ENCODE measurements around the gene PSAPL1.
A peak's percentile ranks its signal among the peaks of the same experiment; 100 is the strongest.

The PSAPL1 gene

GRCh38 chr4:7393601-7394575, 40.8 kb downstream of the PSAPL1 start:
- DNase-seq, result peak; percentile 9

- peak; percentile 77 for DNase-seq
Measured at GRCh38 chr4:7392438-7393421, 42.0 kb downstream of the PSAPL1 start.

- DNase-seq, result peak; percentile 12
Measured at GRCh38 chr4:7391637-7392437, 42.9 kb downstream of the PSAPL1 start.

GRCh38 chr4:7390906-7391636, 43.7 kb downstream of the PSAPL1 start:
- DNase-seq, result peak; percentile 17

DNA sequence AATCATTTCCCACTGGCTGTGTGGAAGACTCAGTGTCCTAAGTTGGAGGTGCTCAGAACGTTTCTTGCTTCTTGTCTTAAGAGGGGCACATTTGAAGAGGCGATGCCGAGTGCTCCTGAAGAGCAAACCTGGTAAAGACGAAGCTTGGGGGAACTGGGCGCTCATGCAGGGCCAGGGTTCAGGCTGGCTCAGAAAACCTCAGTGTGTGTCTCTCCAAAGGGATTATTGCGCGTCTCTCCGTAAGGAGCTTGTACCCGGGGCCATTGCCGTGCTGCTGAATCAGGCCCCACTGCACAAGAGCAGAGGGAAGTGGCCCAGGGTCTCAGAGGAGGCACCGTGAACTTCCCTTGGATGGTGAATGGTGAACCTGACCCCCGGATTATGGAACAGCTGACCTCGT, 44.4 kb downstream of the PSAPL1 start:
- DNase-seq, result peak; percentile 7

DNA sequence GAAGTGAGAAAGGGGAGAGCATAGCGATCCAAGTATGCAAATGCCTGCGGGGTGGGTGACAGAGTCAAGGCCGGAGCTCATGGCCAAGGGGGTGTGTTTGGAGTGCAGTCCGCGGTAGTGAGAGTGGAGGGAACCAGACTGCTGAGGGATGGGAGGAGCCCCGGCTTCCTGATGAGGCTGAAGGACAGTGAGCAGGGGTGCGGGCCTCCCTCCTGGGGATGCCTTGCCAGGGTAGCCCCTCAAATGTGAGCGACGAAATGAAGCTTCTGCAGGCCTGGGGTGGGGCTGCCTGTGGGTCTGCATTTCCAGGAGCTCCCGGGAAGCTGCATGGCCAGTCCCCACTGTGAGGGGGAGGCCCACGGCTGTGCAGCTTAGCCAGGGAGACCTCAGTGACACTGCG, 45.0 kb downstream of the PSAPL1 start:
- peak; percentile 39 for DNase-seq

DNA sequence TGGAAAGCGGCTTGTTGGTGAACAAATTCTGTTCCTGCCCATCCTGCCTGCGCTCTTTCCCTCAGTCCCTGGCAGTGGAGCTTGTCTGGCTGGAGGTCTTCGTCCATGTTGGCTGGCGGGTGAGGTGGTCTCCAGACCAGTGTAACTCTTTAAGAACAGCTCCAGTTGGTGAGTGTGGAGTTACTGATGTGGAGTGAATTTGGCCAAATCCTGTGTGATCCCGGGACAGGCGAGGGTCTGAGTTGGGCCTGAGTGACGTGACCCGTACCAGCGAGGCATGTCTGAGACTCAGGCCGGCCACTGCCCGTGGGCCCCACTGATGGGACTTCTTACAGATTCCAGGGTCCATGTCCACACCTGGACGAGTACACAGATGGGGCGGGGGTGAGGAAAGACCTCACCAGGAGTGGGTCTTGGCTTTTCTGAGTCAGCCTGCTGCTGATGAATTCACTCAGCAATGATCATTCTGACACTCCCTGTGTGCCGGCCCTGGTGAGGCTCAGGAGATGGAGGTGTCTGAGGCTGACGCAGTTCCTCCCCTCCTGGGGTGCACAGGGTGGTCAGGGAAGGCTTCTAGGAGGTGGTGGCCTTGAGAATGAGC, 45.5 kb downstream of the PSAPL1 start:
- DNase-seq, result no peak

DNA sequence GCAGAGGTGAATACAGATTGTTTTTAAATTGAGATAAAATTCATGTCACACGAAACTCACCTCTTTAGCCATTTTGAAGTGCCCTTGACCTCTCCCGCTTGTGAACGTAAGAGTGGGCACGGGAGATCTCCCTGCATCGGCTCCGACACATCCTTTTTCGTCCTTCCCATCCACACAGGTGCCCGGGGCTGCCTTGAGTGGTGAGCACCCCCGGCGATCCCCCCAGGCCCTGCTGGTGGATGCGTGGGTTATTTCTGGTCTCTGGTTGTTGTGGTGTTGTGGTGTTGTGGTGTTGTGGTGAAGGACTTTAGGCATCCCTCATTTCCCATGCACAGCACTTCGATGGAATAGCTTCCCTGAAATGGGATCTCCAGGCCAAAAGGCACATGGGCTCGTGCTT, 46.1 kb downstream of the PSAPL1 start:
- peak; percentile 11 for DNase-seq

- DNase-seq, result peak; percentile 12
Measured at GRCh38 chr4:7387925-7388324, 46.8 kb downstream of the PSAPL1 start.

DNA sequence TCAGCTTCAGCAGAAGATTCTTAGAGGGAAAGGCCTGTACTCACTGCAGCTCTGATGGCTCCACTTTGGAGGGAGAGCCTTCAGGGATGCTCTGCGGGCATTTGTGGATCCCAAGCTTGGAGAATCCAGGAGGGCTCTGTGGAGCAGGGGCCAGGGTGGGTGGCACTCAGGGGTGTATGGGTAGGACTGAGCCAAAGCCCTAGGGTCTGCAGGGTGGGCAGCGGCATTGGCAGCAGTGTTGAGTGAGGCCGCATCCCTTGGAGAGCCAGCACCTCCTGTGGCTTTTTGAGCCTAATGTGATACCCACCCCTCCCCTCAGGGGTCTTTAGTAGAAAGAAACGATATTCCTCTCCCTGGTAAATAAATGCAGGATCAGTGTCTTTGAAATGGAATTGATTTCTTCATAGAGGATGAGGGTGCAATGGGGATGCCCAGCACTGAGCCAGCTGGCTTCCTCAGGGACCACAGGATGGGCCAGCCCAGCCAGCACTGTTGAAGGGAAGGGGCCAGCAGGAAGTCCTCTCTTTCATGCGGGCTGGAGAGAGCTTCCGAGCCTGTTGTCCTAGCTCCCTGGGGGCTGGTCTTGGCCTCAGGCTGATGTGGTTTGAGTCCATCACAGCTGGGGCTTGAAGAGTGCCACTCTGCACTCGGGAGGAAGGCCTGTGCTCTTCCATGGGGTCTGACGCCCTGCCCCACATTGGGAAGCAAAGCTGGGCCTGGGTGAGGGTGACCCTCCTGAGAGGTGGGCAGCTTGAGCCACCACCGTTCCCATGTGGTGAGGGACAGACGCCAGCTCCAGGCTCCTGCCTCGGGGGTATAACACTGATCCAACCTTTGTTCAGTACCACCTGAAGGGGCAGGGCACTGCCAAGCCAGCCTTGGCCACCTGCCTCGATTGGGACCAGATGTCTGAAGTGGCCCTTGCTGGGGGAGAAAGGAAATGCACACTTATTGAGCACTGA, 49.5 kb downstream of the PSAPL1 start:
- DNase-seq, result peak; percentile 16

DNA sequence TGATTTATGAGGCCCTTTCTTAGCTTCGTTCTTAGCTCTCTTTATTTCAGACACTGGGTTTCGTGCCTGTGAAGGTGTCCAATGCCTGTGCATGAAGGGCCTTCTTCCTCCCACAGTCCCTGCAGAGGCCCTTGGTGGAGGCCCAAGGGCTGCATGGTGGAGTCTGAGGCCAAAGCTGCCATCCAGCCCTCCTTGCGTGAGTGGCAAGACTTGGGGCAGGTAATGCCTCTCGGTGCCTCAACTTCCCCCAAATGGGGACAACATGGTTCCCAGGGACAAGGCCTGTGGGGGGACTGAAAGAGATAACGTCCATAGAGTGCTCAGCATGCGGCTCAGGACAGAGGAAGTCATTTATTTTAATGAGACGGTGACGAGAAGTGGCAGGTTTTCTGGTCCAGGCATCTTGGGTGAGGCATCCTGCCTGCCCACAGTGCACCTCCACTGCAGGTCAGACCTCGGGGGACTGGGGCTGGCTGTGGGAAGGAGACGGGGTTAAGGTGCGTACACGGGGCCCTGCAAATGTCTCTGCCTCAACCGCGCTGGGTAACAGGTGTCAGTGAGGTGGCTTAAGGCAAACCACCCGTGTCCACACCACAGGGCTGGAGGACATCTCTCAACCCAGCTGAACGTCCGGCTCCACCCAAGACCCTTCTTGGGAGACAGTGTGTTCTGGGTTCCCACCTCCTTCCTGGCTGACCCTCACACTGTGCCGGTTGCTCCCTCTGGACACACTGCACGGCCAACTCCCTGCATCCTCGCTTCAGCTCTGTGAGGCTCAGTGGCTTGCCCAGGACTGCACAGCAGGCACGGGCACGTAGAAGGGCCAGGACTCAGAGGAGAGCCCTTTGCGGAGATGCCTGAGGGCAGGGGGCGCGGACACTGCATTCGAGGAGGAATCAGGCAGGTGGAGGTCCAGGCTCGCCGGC, 50.5 kb downstream of the PSAPL1 start:
- peak; percentile 11 for DNase-seq

DNA sequence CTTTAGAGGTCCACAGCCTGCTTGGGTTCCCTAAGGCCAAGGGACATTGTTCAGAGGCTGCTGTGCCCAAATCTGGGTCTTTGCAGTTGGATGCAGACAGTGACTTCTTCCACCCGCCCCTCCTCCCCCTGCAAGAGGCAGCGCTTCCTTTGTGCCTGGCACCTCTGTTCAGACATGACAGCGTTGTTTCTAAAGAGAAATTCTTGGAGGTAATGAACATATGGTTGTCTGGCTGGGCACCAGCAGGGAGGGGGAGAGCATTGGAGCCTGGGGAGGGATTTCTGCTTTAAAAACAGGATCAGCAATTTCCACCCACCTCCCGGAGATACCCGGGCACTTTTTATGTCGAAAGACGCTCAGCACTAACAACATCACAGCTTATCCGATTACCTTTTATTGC, 51.5 kb downstream of the PSAPL1 start:
- DNase-seq, result peak; percentile 18

DNA sequence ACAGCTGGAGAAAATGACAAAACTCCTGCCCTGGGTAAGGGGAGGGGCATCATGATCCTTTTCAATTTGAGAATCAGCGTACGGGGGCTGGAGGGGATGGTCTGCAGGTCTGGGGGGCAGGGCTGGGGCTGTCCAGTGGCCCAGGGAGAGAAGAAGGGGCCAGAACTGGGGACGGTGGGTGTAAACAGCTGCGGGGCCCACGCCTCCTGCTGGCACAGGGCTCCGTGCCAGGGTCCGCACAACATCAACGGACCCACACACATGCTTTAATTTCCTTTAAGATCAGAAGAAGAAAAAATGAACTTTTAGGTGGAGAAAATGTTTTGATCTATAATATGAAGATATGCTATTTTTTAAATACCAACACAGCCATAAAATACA, 52.1 kb downstream of the PSAPL1 start:
- peak; percentile 4 for DNase-seq

GRCh38 chr4:7381890-7382633, 52.7 kb downstream of the PSAPL1 start:
- peak; percentile 14 for DNase-seq

GRCh38 chr4:7381221-7381889, 53.4 kb downstream of the PSAPL1 start:
- peak; percentile 19 for DNase-seq

All from right hindlimb (tissue), 1 donor.